Astrocyte (in vitro differentiated cells and primary cell): Measurements from ENCODE around the gene ANGPTL7. TPM values are rescaled to one million over a fixed set of nuclear protein-coding genes. Genes with fewer than 3 reads are reported as not detected.

Source experiments
- DNase-seq: peaks from one replicate; pipeline ENCODE4 v3.0.0-alpha.2; 2010; ENCODE audit warnings: low read depth
- FAIRE-seq: peaks from 2 replicates; lab custom pipeline; 2011; peaks lifted over from hg19 to GRCh38; lab: Jason Lieb, UNC
- H2AFZ ChIP-seq: 2 replicates; pipeline ENCODE4 v1.6.0; 2012; ENCODE audit warnings: low read depth, low read length, inconsistent platforms
- H3K27ac ChIP-seq: 2 replicates; pipeline ENCODE4 v1.5.1; 2011; ENCODE audit warnings: low read depth, low read length, inconsistent platforms
- H3K27me3 ChIP-seq: 2 replicates; pipeline ENCODE4 v1.6.0; 2011; ENCODE audit warnings: low read length, inconsistent platforms; ENCODE audit not compliant: insufficient read depth
- H3K36me3 ChIP-seq: 2 replicates; pipeline ENCODE4 v1.5.1; 2011; ENCODE audit warnings: low read length, inconsistent platforms; ENCODE audit not compliant: insufficient read depth
- H3K4me1 ChIP-seq: 2 replicates; pipeline ENCODE4 v1.5.1; 2011; ENCODE audit warnings: low read length, inconsistent platforms; ENCODE audit not compliant: insufficient read depth
- H3K4me2 ChIP-seq: 2 replicates; pipeline ENCODE4 v1.6.0; 2012; ENCODE audit warnings: low read length, inconsistent platforms
- H3K4me3 ChIP-seq: 2 replicates; pipeline ENCODE4 v1.5.1; 2011; ENCODE audit warnings: low read depth, mild to moderate bottlenecking, low read length, inconsistent platforms; ENCODE audit not compliant: insufficient read depth
- H3K79me2 ChIP-seq: 2 replicates; pipeline ENCODE4 v1.6.0; 2012; ENCODE audit warnings: mild to moderate bottlenecking, low read length, inconsistent platforms; ENCODE audit not compliant: insufficient read depth
- H3K9ac ChIP-seq: 2 replicates; pipeline ENCODE4 v1.6.0; 2012; ENCODE audit warnings: mild to moderate bottlenecking, low read length, inconsistent platforms
- H3K9me3 ChIP-seq: 2 replicates; pipeline ENCODE4 v1.5.1; 2012; ENCODE audit warnings: low read depth, mild to moderate bottlenecking, low read length, inconsistent platforms; ENCODE audit not compliant: insufficient read depth
- H4K20me1 ChIP-seq: 2 replicates; pipeline ENCODE4 v1.6.0; 2012; ENCODE audit warnings: low read length, inconsistent platforms; ENCODE audit not compliant: insufficient read depth
- H3K27ac Mint-ChIP-seq: one replicate; pipeline ENCODE4 v1.8.0; 2021; ENCODE audit warnings: mild to moderate bottlenecking, mixed read lengths; ENCODE audit not compliant: unreplicated experiment
- H3K27me3 Mint-ChIP-seq: one replicate; pipeline ENCODE4 v1.8.0; 2021; ENCODE audit warnings: low read depth, mixed read lengths; ENCODE audit not compliant: unreplicated experiment
- H3K36me3 Mint-ChIP-seq: one replicate; pipeline ENCODE4 v1.8.0; 2021; ENCODE audit warnings: low read depth, mixed read lengths; ENCODE audit not compliant: unreplicated experiment
- H3K4me1 Mint-ChIP-seq: one replicate; pipeline ENCODE4 v1.8.0; 2021; ENCODE audit warnings: low read depth, mixed read lengths; ENCODE audit not compliant: unreplicated experiment
- H3K4me3 Mint-ChIP-seq: one replicate; pipeline ENCODE4 v1.8.0; 2021; ENCODE audit warnings: mild to moderate bottlenecking, moderate library complexity, mixed read lengths; ENCODE audit not compliant: unreplicated experiment
- H3K9me3 Mint-ChIP-seq: one replicate; pipeline ENCODE4 v1.8.0; 2021; ENCODE audit warnings: mild to moderate bottlenecking, mixed read lengths; ENCODE audit not compliant: unreplicated experiment
- CTCF ChIP-seq: IDR thresholded peaks from 2 replicates; pipeline ENCODE4 v1.5.1; 2011; ENCODE audit warnings: low read depth, mild to moderate bottlenecking, inconsistent platforms, low read length, moderate library complexity; ENCODE audit not compliant: insufficient read depth
- EZH2 ChIP-seq: IDR thresholded peaks from 2 replicates; pipeline ENCODE4 v1.6.1; 2012; ENCODE audit warnings: mild to moderate bottlenecking, low read length, inconsistent platforms; ENCODE audit not compliant: insufficient read depth
- total RNA-seq: library from RNA; stranded (reverse); gene quantifications from 2 replicates; pipeline ENCODE4 v1.2.1, GENCODE V29; 2021

The ANGPTL7 gene
- total RNA-seq, 1 donor from 2014 or later = 0.86 TPM

GRCh38 chr1:11227106-11228077, 38.2 kb downstream of the ANGPTL7 start:
- Histone ChIP-seq H3K4me3 (no peak overlapping the region), H3K27me3 (no peaks in the 10 kb centered on the region), H3K27ac (no peak overlapping the region), H4K20me1 (no peaks in the 10 kb centered on the region), H3K4me1 (no peaks in the 10 kb centered on the region), H3K79me2 (no peaks in the 10 kb centered on the region), H3K4me2 (no peak overlapping the region), H3K36me3 (peaks cover 52% of the 10 kb centered on the region), H3K9me3 (no peaks in the 10 kb centered on the region), H2AFZ (no peak overlapping the region), H3K9ac (no peak overlapping the region)
- Mint-ChIP-seq H3K27me3 (no peaks in the 10 kb centered on the region), H3K4me1 (peaks cover 7% of the 10 kb centered on the region), H3K36me3 (peaks cover 20% of the 10 kb centered on the region), H3K9me3 (no peaks in the 10 kb centered on the region), H3K4me3 (no peak overlapping the region), H3K27ac (no peak overlapping the region)
- FAIRE-seq (no peak), DNase-seq (no peak)
- no peak for TF ChIP-seq CTCF

GRCh38 chr1:11229203-11229602, 40.0 kb downstream of the ANGPTL7 start:
- no peaks in the 10 kb centered on the region for H3K4me1 ChIP-seq
- H4K20me1 ChIP-seq = no peaks in the 10 kb centered on the region
- H3K4me3 ChIP-seq = no peak overlapping the region
- no peaks in the 10 kb centered on the region for H3K79me2 ChIP-seq
- TF ChIP-seq EZH2 = no peak
- TF ChIP-seq CTCF = no peak
- peaks cover 7% of the 10 kb centered on the region for H3K4me1 Mint-ChIP-seq
- no peaks in the 10 kb centered on the region for H3K9me3 ChIP-seq
- FAIRE-seq (no peak), DNase-seq (no peak)
- no peak overlapping the region for H3K27ac ChIP-seq
- H3K27ac Mint-ChIP-seq = no peak overlapping the region
- peaks cover 63% of the 10 kb centered on the region for H3K36me3 ChIP-seq
- H3K9me3 Mint-ChIP-seq = no peaks in the 10 kb centered on the region
- no peak overlapping the region for H3K4me2 ChIP-seq
- no peak overlapping the region for H3K4me3 Mint-ChIP-seq
- no peaks in the 10 kb centered on the region for H3K27me3 ChIP-seq
- H3K27me3 Mint-ChIP-seq = no peaks in the 10 kb centered on the region
- no peak overlapping the region for H2AFZ ChIP-seq
- peaks cover 26% of the 10 kb centered on the region for H3K36me3 Mint-ChIP-seq
- no peak overlapping the region for H3K9ac ChIP-seq

DNA sequence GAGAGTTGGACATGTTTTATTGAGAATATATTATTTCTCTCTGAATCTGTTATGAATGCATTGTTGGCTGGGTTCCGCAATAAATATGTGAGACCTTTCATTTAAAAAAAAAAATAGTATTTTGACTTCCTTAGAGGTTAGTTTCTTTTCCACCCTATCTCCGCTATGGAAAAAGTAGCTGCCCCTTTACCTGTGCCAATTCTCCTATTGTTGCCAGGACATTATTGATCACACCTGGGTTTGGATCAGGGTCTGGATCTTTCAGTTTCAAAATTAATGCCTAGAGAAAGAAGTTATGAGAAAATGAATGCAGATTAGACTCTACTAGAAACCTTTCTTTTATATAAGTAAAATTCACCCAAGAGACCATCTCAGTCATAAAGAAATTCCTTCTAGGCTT, 44.1 kb downstream of the ANGPTL7 start:
- H3K4me1 Mint-ChIP-seq = no peaks in the 10 kb centered on the region
- DNase-seq = no peak
- H3K36me3 Mint-ChIP-seq = peaks cover 28% of the 10 kb centered on the region
- no peak overlapping the region for H3K4me2 ChIP-seq
- no peak overlapping the region for H3K27ac ChIP-seq
- FAIRE-seq = no peak
- no peaks in the 10 kb centered on the region for H3K9me3 ChIP-seq
- H3K27ac Mint-ChIP-seq = no peak overlapping the region
- H3K9ac ChIP-seq = no peak overlapping the region
- no peak for TF ChIP-seq EZH2
- no peak for TF ChIP-seq CTCF
- no peak overlapping the region for H2AFZ ChIP-seq
- H4K20me1 ChIP-seq = no peaks in the 10 kb centered on the region
- H3K36me3 ChIP-seq = peaks cover 75% of the 10 kb centered on the region
- H3K27me3 Mint-ChIP-seq = no peaks in the 10 kb centered on the region
- H3K4me1 ChIP-seq = peaks cover 6% of the 10 kb centered on the region
- H3K4me3 ChIP-seq = no peak overlapping the region
- no peaks in the 10 kb centered on the region for H3K79me2 ChIP-seq
- no peaks in the 10 kb centered on the region for H3K27me3 ChIP-seq
- no peaks in the 10 kb centered on the region for H3K9me3 Mint-ChIP-seq
- H3K4me3 Mint-ChIP-seq = no peak overlapping the region
